SK-N-SH (cell line): ENCODE results near the gene HOXB6.

Experiments used
- RCOR1 ChIP-seq: fragments of 150-350 bp; IDR thresholded peaks from 2 replicates; pipeline ENCODE4 v1.6.1; 2017; ENCODE audit warnings: antibody characterized with exemption, low read length
- TCF12 ChIP-seq: IDR thresholded peaks from 2 replicates; pipeline ENCODE4 v1.4.0; 2012
- YY1 ChIP-seq: IDR thresholded peaks from 2 replicates; pipeline ENCODE4 v1.4.0; 2012; ENCODE audit warnings: low read depth, mild to moderate bottlenecking

- TF ChIP-seq RCOR1 (no peak), TCF12 (no peak), YY1 (no peak)
Observed at GRCh38 chr17:48600244-48601098, 4.3 kb downstream of the HOXB6 start.
